Karpas-422 (cell line): ENCODE data around the gene SMCP. TPM values are rescaled to one million over a fixed set of nuclear protein-coding genes. Genes with fewer than 3 reads are reported as not detected.

ENCODE experiments used
- DNase-seq: peaks from one replicate; pipeline ENCODE4 v3.0.0-alpha.2; 2015
- H2AFZ ChIP-seq: fragments of 200-600 bp; sonication (generic); 2 replicates; pipeline ENCODE4 v1.6.1; 2014; ENCODE audit warnings: antibody characterized with exemption, low read length, mixed read lengths
- H3K27ac ChIP-seq: fragments of 200-600 bp; sonication (generic); 2 replicates; pipeline ENCODE4 v1.5.1; 2014; ENCODE audit warnings: mild to moderate bottlenecking, low read length, moderate library complexity
- H3K27me3 ChIP-seq: fragments of 200-600 bp; sonication (generic); 2 replicates; pipeline ENCODE4 v1.6.1; 2014; ENCODE audit warnings: low read length, mixed read lengths
- H3K36me3 ChIP-seq: fragments of 200-600 bp; sonication (generic); 2 replicates; pipeline ENCODE4 v1.6.1; 2014; ENCODE audit warnings: low read length, mixed read lengths; ENCODE audit not compliant: insufficient read depth
- H3K4me1 ChIP-seq: fragments of 200-600 bp; sonication (generic); 2 replicates; pipeline ENCODE4 v1.6.1; 2014; ENCODE audit warnings: mild to moderate bottlenecking, low read length, mixed read lengths
- H3K4me2 ChIP-seq: fragments of 200-600 bp; sonication (generic); 2 replicates; pipeline ENCODE4 v1.6.1; 2014; ENCODE audit warnings: low read length, low read depth, mild to moderate bottlenecking; ENCODE audit not compliant: poor library complexity, severe bottlenecking
- H3K4me3 ChIP-seq: fragments of 200-600 bp; sonication (generic); 2 replicates; pipeline ENCODE4 v1.5.1; 2014; ENCODE audit warnings: mild to moderate bottlenecking, antibody characterized with exemption, low read length, mixed read lengths
- H3K79me2 ChIP-seq: fragments of 200-600 bp; sonication (generic); 2 replicates; pipeline ENCODE4 v1.6.1; 2014; ENCODE audit warnings: mild to moderate bottlenecking, low read length, mixed read lengths
- H3K9ac ChIP-seq: fragments of 200-600 bp; sonication (generic); 2 replicates; pipeline ENCODE4 v1.6.0; 2014; ENCODE audit warnings: low read length
- H3K9me2 ChIP-seq: fragments of 200-600 bp; sonication (generic), shearing (Covaris generic); replicated peaks from 2 replicates; pipeline ENCODE4 v1.6.0; 2014; ENCODE audit warnings: mild to moderate bottlenecking, low read length, moderate library complexity; ENCODE audit not compliant: insufficient read depth
- H3K9me3 ChIP-seq: fragments of 300-700, 200-600 bp; sonication (generic); 2 replicates; pipeline ENCODE4 v1.6.1; 2014; ENCODE audit warnings: low read length, mixed read lengths
- H4K20me1 ChIP-seq: fragments of 200-600 bp; sonication (generic); 2 replicates; pipeline ENCODE4 v1.6.1; 2014; ENCODE audit warnings: mild to moderate bottlenecking, antibody characterized with exemption, low read length, low read depth; ENCODE audit not compliant: insufficient read depth
- total RNA-seq: library from RNA; depleted of rRNA; stranded (reverse); fragments of >200 nt; shearing (Covaris generic); gene quantifications from 2 replicates; pipeline ENCODE4 v1.2.3, GENCODE V29; 2014; ENCODE audit warnings: low replicate concordance

Gene SMCP
- total RNA-seq, 1 experiment from 2014 or later, result not detected

- Histone ChIP-seq H3K27me3 (no peaks in the 10 kb centered on the region), H3K27ac (no peak overlapping the region), H2AFZ (no peak overlapping the region), H3K4me3 (no peak overlapping the region), H3K9me3 (no peaks in the 10 kb centered on the region), H4K20me1 (no peaks in the 10 kb centered on the region), H3K79me2 (no peaks in the 10 kb centered on the region), H3K9me2 (no peaks in the 10 kb centered on the region), H3K36me3 (no peaks in the 10 kb centered on the region), H3K9ac (no peak overlapping the region), H3K4me2 (no peak overlapping the region), H3K4me1 (peaks cover 5% of the 10 kb centered on the region; the same call in 1 of the 2 replicates)
- no peak for DNase-seq
Observed at GRCh38 chr1:152880907-152881306, 2.8 kb downstream of the SMCP start.

- DNase-seq, result no peak
- Histone ChIP-seq H3K79me2 (no peaks in the 10 kb centered on the region), H3K9me2 (no peaks in the 10 kb centered on the region), H4K20me1 (no peaks in the 10 kb centered on the region), H3K27me3 (no peaks in the 10 kb centered on the region), H3K9me3 (no peaks in the 10 kb centered on the region), H3K4me1 (peaks cover 5% of the 10 kb centered on the region; the same call in 1 of the 2 replicates), H3K27ac (no peak overlapping the region), H3K36me3 (no peaks in the 10 kb centered on the region), H2AFZ (no peak overlapping the region), H3K4me3 (no peak overlapping the region), H3K9ac (no peak overlapping the region), H3K4me2 (no peak overlapping the region)
Observed at GRCh38 chr1:152884085-152884484, 6.0 kb downstream of the SMCP start.

DNA sequence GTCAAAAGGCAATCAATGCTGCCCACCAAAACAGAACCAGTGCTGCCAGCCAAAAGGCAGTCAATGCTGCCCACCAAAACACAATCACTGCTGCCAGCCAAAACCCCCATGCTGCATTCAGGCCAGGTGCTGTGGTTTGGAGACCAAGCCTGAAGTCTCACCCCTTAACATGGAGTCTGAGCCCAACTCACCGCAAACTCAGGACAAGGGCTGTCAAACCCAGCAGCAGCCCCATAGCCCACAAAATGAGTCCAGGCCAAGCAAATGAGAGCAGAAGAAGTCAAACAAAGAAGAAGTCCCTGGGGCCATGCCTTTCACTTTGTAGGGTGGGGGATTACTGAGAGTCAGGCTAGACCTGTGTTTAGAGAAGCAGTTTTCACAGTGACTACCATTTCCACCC lies 6.4 kb downstream of the SMCP start:
- H3K9me2 ChIP-seq, result no peaks in the 10 kb centered on the region
- no peak for DNase-seq
- H3K4me1 ChIP-seq, result peaks cover 5% of the 10 kb centered on the region; the same call in 1 of the 2 replicates
- no peaks in the 10 kb centered on the region for H3K79me2 ChIP-seq
- H2AFZ ChIP-seq, result no peak overlapping the region
- H3K9ac ChIP-seq, result no peak overlapping the region
- H4K20me1 ChIP-seq, result no peaks in the 10 kb centered on the region
- H3K27me3 ChIP-seq, result no peaks in the 10 kb centered on the region
- H3K4me3 ChIP-seq, result no peak overlapping the region
- H3K4me2 ChIP-seq, result no peak overlapping the region
- H3K36me3 ChIP-seq, result no peaks in the 10 kb centered on the region
- no peaks in the 10 kb centered on the region for H3K9me3 ChIP-seq
- H3K27ac ChIP-seq, result no peak overlapping the region

DNA sequence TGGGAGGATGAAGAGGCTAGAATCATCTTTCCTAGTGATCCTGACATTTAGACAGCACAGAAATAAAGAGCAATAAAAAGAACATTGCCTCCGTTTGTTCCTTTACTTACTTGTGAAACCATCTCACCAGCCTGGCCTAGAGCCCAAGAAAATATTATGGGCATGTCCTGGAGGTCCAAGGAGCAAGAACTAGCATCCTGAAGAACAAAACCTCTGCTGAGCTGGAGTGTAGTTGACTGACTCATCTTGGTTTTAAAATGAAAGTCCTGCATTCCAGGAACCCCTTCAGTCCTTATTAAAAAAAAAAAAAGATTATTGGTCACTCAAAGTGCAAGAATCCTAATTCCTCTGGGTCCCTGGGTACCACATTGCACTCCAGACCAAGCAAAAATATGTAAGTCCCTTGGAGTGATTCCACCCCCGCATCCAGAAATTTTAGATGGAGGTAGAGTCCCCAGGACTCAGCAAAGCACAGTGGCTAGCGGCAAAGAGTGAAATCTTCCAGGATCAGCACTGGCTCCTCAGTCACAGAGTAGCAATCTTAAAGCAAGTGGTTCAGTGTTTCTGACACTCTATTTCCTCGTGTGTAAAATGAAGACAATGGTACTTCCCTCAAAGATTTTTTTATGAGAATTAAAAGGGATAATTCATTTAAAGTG lies 7.0 kb downstream of the SMCP start:
- Histone ChIP-seq H3K4me1 (peaks cover 5% of the 10 kb centered on the region; the same call in 1 of the 2 replicates), H3K4me3 (no peak overlapping the region), H3K4me2 (no peak overlapping the region), H2AFZ (no peak overlapping the region), H3K79me2 (no peaks in the 10 kb centered on the region), H3K9me2 (no peaks in the 10 kb centered on the region), H3K27me3 (no peaks in the 10 kb centered on the region), H3K27ac (no peak overlapping the region), H4K20me1 (no peaks in the 10 kb centered on the region), H3K36me3 (no peaks in the 10 kb centered on the region), H3K9ac (no peak overlapping the region), H3K9me3 (no peaks in the 10 kb centered on the region)
- DNase-seq, result no peak

DNA sequence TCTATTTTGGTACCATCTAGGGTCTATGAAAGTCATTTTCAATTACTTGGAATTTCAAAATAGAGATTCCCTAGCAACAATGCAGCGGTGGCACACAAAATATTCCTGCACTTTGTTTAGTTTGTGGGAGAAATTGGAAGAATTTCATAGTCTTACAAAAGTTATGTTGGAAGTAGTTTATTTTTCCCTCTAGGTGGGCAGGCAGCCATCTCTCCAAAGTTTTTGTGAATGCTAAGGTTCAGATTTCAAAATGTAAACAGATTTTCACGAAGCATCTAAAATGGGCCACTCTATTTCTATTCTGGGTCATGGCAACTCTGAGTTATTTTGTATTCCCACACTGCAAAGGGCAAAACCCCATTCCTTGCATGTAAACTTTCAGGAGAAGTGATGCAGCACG lies 8.0 kb downstream of the SMCP start:
- Histone ChIP-seq H3K9me3 (no peaks in the 10 kb centered on the region), H2AFZ (no peak overlapping the region), H3K4me2 (no peak overlapping the region), H3K27ac (no peak overlapping the region), H3K27me3 (no peaks in the 10 kb centered on the region), H3K9ac (no peak overlapping the region), H3K79me2 (no peaks in the 10 kb centered on the region), H3K9me2 (no peaks in the 10 kb centered on the region), H3K4me3 (no peak overlapping the region), H3K36me3 (no peaks in the 10 kb centered on the region), H3K4me1 (peaks cover 5% of the 10 kb centered on the region; the same call in 1 of the 2 replicates), H4K20me1 (no peaks in the 10 kb centered on the region)
- DNase-seq, result no peak

DNA sequence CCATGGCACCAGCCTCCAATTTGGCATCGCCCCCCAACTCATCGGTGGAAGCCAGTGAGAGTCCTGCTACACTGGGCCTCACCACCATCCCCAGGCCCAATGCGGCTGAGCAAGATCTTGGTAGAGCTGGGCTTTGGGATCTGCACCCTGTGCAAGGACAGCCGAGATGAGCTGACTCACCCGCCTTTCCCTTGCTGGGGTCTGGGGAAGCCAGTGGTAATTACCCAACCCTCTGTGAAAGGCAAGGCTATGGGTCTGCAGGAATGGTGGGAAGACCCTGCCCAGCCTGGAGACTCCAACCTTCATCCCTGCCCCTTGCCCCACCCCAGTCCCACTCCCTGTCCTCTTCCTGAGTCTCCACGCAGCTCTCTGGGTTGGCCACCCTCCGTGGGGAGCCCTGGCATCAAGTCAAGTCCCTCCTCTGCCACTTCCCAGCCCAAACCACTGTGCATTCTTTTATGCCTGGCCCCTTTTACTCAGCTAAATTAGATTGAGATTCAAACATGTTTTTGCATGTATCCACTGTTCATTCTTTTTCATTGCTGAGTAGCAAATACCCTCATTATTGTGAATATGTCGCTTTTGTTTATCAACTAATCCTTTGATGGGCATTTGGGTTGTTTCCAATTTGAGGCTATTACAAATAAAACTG lies 8.8 kb downstream of the SMCP start:
- no peak for DNase-seq
- no peaks in the 10 kb centered on the region for H3K27me3 ChIP-seq
- no peak overlapping the region for H3K9ac ChIP-seq
- no peak overlapping the region for H3K4me2 ChIP-seq
- peaks cover 5% of the 10 kb centered on the region; the same call in 1 of the 2 replicates for H3K4me1 ChIP-seq
- H3K27ac ChIP-seq, result no peak overlapping the region
- no peak overlapping the region for H3K4me3 ChIP-seq
- H3K79me2 ChIP-seq, result no peaks in the 10 kb centered on the region
- H3K36me3 ChIP-seq, result no peaks in the 10 kb centered on the region
- H4K20me1 ChIP-seq, result no peaks in the 10 kb centered on the region
- no peaks in the 10 kb centered on the region for H3K9me2 ChIP-seq
- no peaks in the 10 kb centered on the region for H3K9me3 ChIP-seq
- no peak overlapping the region for H2AFZ ChIP-seq

DNA sequence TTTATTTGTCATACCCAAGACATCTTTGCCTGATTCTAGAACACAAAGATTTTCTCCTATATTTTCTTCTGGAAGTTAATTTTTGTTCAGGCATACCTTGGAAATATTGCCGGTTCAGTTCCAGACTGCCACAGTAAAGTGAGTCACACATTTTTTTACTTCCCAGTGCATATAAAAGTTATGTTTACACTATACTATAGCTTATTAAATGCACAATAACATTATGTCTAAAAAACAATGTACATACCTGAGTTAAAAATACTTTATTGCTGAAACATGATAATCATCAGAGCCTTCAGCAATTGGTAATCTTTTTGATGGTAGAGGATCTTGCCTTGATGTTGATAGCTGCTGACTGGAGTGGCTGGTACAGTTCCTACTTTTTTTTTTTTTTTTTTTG lies 10.0 kb downstream of the SMCP start:
- H3K36me3 ChIP-seq, result no peaks in the 10 kb centered on the region
- H3K9ac ChIP-seq, result no peak overlapping the region
- H2AFZ ChIP-seq, result no peak overlapping the region
- H3K27ac ChIP-seq, result no peak overlapping the region
- H3K79me2 ChIP-seq, result no peaks in the 10 kb centered on the region
- no peaks in the 10 kb centered on the region for H3K9me2 ChIP-seq
- no peak overlapping the region for H3K4me2 ChIP-seq
- peaks cover 5% of the 10 kb centered on the region; the same call in 1 of the 2 replicates for H3K4me1 ChIP-seq
- no peak for DNase-seq
- H3K4me3 ChIP-seq, result no peak overlapping the region
- no peaks in the 10 kb centered on the region for H3K27me3 ChIP-seq
- H3K9me3 ChIP-seq, result no peaks in the 10 kb centered on the region
- no peaks in the 10 kb centered on the region for H4K20me1 ChIP-seq

GRCh38 chr1:152899027-152899426 lies 20.9 kb downstream of the SMCP start:
- Histone ChIP-seq H3K9ac (no peak overlapping the region), H3K9me2 (no peaks in the 10 kb centered on the region)
- no peak for DNase-seq

More at GRCh38 chr1:152899027-152899426, 20.9 kb downstream of the SMCP start:
- Histone ChIP-seq H3K79me2 (no peaks in the 10 kb centered on the region), H4K20me1 (no peaks in the 10 kb centered on the region), H3K4me3 (no peak overlapping the region), H3K27ac (no peak overlapping the region), H3K4me2 (no peak overlapping the region), H3K4me1 (no peaks in the 10 kb centered on the region), H3K27me3 (no peaks in the 10 kb centered on the region), H3K9me3 (no peaks in the 10 kb centered on the region), H3K36me3 (no peaks in the 10 kb centered on the region), H2AFZ (no peak overlapping the region)
